D721Med (cell line): ENCODE results near the gene CHCHD4.

Source experiments
- DNase-seq: peaks from one replicate; pipeline ENCODE4 v3.0.0; 2011; ENCODE audit warnings: low spot score; ENCODE audit not compliant: insufficient read length
- FAIRE-seq: peaks from 2 replicates; lab custom pipeline; 2011; peaks lifted over from hg19 to GRCh38; lab: Jason Lieb, UNC
- CTCF ChIP-seq: IDR thresholded peaks from 2 replicates; pipeline ENCODE4 v1.5.1; 2012; ENCODE audit warnings: mild to moderate bottlenecking, control low read depth; ENCODE audit not compliant: insufficient read depth; ENCODE audit errors: missing control alignments

CHCHD4 gene

GRCh38 chr3:14064910-14065309 lies 59.8 kb downstream of the CHCHD4 start:
- FAIRE-seq (no peak), DNase-seq (no peak)
- no peak for TF ChIP-seq CTCF

GRCh38 chr3:14063152-14063551 lies 61.5 kb downstream of the CHCHD4 start:
- no peak for FAIRE-seq
- no peak for TF ChIP-seq CTCF
- DNase-seq: no peak
